ENCODE results near the gene NXPH4. TPM values are rescaled to one million over a fixed set of nuclear protein-coding genes. Genes with fewer than 3 reads are reported as not detected.

The NXPH4 gene
- total RNA-seq, 1 experiment from 2014 or later = 5.6 TPM

DNA sequence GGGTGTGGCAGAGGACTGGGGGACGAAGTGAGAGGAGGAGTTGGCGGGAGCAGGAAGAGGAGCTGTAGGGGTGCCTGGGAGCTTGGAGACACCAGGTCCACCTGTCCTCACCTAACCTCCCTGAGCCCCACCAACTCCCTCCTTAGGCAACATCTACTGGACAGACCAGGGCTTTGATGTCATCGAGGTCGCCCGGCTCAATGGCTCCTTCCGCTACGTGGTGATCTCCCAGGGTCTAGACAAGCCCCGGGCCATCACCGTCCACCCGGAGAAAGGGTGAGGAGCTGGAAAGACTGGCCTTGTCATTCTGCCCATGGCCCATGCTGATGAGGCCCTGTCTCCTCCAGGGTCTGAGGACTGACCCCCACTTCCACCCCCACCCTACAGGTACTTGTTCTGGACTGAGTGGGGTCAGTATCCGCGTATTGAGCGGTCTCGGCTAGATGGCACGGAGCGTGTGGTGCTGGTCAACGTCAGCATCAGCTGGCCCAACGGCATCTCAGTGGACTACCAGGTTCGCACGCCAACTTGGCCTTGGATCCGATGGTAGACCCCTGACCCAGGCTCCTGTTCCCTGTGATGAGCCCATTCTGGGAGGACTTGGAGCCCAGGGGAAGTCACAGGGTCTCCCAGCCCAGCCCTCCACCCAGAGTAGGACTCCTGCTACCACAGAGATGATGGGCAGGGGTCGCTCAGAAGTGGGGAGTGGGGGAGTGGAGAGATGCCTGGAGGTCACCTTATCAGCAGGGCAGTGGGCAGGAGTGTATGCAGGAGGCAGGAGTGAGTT, 32.5 kb upstream of the NXPH4 start:
- no peak for DNase-seq (ENCODE audit: low spot score)

DNA sequence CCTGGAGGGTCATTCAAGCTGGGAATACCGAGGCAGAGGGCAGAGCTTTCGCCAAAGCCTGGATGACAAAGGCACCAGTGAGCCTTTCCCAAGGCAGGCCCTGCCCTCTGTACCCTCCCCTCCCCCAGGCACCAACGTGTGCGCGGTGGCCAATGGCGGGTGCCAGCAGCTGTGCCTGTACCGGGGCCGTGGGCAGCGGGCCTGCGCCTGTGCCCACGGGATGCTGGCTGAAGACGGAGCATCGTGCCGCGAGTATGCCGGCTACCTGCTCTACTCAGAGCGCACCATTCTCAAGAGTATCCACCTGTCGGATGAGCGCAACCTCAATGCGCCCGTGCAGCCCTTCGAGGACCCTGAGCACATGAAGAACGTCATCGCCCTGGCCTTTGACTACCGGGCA, 31.2 kb upstream of the NXPH4 start:
- no peak for DNase-seq (ENCODE audit: low spot score)

DNA sequence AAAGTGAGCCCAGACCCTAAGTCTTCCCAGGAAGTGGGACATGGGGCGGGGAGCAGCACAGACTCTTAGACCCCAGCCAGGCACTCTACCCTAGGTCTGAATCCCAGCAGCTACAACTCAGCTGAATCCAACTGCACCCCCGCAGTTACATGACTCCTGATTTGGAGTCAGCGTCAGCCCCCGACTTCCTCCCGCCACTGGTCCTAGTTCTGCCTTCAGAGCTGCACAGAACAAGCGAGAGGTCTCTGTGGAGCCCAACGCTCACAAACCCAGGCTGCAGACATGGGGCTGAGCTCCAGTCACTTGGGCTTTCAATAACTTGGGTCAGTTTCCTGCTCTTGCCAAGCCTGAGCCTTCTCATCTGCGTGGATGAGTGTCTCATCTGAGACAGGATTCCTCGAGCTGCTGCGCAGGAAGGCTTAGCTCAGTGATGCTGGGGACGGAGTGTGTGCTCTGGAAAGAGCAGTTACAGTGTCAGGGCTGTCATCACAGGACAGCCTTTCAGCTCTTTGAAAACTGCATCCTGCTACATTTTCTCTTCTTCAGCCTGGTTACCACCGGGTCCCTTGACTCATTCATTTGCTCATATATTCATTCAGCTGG, 30.6 kb upstream of the NXPH4 start:
- DNase-seq (ENCODE audit: low spot score) = no peak

DNA sequence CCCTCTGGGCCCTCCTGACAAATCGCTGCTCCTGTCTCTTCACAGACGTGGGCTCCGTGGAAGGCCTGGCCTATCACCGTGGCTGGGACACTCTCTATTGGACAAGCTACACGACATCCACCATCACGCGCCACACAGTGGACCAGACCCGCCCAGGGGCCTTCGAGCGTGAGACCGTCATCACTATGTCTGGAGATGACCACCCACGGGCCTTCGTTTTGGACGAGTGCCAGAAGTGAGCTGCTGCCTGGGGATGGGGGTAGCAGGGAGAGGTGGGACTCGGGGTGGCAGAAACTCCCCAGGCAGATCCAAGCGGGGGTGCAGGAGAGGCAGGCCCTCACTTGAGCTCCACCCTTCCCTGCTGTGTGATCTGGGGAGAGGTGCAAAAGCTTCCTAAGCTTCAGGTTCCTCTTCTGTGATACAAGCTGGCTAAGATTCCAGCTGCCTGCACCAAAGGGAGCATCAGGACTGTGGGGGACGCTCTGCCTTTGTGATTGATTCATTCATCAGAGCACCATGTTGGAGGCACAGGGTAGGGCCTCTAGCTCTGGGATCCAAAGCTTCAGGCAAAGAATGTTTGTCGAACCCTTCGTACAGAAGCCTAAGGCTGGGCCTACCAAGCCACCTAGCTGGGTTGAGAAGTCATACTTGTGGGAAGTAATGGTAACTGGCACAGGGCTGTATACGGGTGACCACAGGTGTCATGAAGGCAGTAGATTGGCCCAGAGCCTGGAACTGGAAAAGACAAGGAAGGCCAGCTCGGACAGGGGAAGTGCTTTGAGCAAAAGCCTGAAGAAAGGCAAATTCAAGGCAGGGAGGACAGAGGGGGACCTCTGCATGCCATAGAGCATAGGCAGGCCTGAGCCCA, 29.1 kb upstream of the NXPH4 start:
- DNase-seq (ENCODE audit: low spot score) = no peak

DNA sequence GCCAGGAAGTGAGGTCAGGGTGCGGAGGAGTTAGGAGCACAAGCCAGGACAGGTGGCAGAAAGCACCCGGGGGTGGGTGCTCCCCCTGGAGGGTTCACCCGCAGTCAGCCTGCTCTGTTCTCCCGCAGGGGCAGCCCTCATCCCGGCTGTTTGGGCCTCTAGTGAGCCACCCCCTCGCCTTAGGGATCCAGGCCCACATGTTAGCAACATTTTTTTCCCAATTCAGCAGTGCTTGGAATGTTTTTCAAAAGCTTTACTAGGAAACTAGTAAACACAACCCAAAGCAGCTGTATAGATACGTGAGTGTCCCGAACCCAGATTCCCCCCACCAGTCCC, 28.5 kb upstream of the NXPH4 start:
- no peak for DNase-seq (ENCODE audit: low spot score)

DNA sequence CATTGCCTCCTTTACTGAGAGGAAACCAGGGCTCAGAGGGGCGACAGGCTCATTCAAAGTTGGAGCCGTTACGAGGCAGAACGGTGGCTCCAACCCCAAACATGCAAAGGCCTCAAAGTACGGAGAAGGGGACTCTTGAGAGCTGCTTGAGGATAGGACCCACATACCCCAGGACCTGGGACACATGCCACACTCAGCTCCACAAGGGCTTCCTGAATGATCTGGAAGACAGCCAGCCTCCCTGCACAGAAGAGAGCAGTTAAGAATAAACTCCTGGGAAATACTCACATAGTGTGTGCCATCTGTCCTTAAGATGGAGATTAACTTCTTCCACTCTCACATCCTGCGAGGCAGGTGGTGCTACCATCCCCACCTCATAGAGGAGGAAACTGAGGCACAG, 26.6 kb upstream of the NXPH4 start:
- DNase-seq (ENCODE audit: low spot score) = no peak

DNA sequence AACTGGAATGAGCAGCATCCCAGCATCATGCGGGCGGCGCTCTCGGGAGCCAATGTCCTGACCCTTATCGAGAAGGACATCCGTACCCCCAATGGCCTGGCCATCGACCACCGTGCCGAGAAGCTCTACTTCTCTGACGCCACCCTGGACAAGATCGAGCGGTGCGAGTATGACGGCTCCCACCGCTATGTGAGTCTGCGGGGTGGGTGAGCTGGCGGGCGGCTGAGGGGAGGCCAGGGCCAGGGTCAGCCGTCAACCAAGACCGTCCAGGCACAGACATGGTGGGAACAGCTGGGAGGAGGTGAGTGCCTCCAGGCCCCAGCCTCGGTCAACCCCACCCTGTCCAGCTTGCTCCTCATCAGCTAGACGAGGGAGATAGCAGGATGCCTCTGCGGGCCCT, 25.8 kb upstream of the NXPH4 start:
- no peak for DNase-seq (ENCODE audit: low spot score)

DNA sequence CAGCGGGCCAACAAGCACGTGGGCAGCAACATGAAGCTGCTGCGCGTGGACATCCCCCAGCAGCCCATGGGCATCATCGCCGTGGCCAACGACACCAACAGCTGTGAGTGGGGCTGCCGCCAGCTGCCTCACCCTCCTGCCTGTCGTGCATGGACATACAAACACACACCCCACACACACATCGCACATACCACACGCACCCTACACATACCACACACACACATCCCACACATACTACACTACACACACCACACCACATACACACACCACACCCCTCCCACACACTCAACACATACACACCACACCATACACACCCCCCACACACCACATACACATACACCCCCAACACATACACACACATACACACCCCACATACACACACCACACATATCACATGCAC, 25.2 kb upstream of the NXPH4 start:
- DNase-seq (ENCODE audit: low spot score) = no peak

DNA sequence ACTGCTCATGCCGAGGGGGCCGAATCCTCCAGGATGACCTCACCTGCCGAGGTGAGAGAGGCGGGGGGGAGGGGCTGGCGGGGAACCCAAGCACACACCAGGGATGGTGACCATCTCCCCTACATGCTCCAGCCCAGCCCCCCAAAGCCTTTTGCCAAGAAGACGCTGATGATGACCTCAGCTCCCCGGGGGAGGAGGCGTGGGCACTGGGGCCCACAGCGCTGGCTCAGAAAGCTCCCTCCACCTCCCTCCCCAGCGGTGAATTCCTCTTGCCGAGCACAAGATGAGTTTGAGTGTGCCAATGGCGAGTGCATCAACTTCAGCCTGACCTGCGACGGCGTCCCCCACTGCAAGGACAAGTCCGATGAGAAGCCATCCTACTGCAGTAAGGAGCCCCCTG, 23.7 kb upstream of the NXPH4 start:
- DNase-seq (ENCODE audit: low spot score) = no peak

DNA sequence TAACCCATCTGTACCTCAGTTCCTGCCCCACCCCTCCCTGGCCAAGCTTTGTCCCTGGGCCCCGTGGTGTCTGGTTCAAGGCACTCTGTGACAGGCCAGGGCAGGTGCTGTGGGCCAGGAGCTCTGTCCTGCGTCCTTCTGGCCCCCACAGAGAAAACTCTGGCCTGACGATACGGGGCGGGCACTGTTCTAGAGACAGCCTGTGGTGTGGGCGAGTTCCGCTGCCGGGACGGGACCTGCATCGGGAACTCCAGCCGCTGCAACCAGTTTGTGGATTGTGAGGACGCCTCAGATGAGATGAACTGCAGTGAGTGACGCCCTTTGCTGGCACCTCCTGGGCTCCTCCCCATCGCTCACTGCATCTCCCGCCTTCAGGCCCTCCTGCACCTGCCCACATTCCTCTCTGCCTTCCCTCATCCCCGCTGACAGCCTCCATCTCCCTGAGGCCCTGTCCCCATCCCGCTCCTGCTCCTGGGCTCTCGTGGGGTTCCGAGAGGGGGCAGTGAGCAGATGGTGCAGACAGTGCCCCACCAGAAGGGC, 22.8 kb upstream of the NXPH4 start:
- no peak for DNase-seq (ENCODE audit: low spot score)

DNA sequence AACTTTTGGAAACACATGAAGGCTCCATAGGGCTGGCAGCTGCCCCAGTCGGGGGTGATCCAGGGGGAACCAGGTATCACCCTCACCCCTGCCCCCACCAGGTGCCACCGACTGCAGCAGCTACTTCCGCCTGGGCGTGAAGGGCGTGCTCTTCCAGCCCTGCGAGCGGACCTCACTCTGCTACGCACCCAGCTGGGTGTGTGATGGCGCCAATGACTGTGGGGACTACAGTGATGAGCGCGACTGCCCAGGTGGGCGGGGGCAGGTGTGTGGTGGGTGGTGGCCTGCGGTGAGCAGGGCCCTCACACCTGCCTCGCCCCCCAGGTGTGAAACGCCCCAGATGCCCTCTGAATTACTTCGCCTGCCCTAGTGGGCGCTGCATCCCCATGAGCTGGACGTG, 22.3 kb upstream of the NXPH4 start:
- no peak for DNase-seq (ENCODE audit: low spot score)

DNA sequence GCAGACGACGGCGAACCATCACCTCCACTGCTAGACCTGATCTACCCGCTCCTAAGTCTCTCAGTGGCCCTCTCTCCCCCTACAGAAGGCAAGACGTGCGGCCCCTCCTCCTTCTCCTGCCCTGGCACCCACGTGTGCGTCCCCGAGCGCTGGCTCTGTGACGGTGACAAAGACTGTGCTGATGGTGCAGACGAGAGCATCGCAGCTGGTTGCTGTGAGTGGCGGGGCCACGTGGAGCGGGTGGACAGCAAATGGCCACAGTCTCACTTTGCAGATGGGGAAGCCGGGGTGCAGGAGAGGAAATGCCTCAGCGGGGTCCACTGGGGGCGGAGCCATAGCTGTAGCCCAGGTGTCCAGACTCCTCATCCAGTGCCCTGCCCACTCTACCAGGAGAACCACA, 21.4 kb upstream of the NXPH4 start:
- DNase-seq (ENCODE audit: low spot score) = no peak

DNA sequence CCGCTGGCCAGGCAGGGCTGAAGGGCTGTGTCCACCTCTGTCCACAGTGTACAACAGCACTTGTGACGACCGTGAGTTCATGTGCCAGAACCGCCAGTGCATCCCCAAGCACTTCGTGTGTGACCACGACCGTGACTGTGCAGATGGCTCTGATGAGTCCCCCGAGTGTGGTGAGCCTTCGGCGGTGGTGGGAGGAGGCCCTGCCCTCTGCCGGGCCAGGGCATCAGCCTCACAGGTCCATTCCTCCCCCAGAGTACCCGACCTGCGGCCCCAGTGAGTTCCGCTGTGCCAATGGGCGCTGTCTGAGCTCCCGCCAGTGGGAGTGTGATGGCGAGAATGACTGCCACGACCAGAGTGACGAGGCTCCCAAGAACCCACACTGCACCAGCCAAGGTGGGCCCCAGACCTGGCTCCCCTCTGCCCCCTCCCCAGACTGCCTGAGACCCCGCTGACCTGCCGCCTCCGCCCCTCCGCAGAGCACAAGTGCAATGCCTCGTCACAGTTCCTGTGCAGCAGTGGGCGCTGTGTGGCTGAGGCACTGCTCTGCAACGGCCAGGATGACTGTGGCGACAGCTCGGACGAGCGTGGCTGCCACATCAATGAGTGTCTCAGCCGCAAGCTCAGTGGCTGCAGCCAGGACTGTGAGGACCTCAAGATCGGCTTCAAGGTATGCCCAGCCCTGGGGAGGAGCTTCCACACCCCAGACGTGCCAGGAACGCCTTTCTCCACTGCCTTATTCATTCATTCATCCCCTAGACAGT, 20.8 kb upstream of the NXPH4 start:
- DNase-seq (ENCODE audit: low spot score) = no peak

DNA sequence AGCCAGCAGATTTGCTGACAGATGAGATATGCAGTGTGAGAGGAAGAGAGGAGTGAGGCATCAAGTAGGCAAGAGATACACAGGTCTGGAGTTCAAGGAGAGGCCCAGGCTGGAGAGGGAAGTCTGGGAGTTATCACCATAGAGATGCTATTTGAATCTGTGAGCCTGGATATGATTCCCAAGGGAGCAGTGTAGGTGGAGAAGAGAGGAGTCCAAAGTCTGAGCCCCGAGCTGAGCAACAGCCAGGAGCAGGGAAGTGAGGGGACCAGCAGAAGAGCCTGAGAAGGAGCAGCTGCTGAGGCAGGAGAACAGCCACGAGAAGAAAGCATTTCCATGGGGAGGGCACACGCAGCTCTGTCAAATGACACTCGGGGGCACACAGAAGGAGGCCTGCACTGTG, 20.2 kb upstream of the NXPH4 start:
- DNase-seq (ENCODE audit: low spot score) = no peak

DNA sequence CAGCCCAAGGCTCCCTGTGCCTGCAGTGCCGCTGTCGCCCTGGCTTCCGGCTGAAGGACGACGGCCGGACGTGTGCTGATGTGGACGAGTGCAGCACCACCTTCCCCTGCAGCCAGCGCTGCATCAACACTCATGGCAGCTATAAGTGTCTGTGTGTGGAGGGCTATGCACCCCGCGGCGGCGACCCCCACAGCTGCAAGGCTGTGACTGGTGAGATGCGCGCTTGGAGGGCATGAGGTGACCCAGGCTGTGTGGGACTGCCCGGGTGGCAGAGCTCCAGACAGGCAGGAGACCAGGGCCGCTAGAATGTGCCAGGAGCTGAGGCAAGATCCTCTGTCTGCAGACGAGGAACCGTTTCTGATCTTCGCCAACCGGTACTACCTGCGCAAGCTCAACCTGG, 19.6 kb upstream of the NXPH4 start:
- DNase-seq (ENCODE audit: low spot score) = no peak

DNA sequence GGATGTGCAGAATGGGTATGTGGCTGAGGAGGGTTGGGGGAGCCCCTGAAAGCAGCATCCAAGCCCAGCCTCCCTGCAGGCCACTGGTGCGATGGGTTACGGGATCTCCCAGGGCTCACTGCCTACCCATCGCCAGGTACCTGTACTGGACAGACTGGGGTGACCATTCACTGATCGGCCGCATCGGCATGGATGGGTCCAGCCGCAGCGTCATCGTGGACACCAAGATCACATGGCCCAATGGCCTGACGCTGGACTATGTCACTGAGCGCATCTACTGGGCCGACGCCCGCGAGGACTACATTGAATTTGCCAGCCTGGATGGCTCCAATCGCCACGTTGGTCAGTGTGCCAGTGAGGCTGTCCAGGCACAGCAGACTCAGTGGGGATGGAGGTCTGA, 18.3 kb upstream of the NXPH4 start:
- DNase-seq (ENCODE audit: low spot score) = no peak

DNA sequence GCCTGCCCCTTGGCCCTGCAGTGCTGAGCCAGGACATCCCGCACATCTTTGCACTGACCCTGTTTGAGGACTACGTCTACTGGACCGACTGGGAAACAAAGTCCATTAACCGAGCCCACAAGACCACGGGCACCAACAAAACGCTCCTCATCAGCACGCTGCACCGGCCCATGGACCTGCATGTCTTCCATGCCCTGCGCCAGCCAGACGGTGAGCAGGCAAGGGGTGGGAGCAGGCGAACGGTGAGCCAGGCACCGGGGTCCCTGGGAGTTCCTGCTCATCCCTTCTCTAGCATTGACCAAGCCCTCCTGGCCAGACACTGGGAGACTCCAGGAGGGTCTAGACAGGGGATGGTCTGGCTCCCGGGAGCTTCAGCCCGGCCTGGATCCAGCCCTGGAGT, 17.4 kb upstream of the NXPH4 start:
- no peak for DNase-seq (ENCODE audit: low spot score)

DNA sequence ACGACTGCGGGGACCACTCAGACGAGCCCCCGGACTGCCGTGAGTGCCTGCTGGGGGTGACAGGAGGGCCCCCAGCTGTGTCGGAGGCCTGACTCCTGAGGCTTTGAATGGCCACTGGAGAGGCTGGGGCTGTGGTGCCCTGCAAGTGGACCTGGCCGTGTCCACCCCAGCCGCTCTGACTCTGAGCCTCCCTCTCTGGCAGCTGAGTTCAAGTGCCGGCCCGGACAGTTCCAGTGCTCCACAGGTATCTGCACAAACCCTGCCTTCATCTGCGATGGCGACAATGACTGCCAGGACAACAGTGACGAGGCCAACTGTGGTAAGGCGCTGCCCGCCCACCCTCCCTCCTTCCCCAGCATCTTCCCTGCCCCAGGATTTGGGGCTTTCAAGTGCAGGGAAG, 16.1 kb upstream of the NXPH4 start:
- no peak for DNase-seq (ENCODE audit: low spot score)

DNA sequence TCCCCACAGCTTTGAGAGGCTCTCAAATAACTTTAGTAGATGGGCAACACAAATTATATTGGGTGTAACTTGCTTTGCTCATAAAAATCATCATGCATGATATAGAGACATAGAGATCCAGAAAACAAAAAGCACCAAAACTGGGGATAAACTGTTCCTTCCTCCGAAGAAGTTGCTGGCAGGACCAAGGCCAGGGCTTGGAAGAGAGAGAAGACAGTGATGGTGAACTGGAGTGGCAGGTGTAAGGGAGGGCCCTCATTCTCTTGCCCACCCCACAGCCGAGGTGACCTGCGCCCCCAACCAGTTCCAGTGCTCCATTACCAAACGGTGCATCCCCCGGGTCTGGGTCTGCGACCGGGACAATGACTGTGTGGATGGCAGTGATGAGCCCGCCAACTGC, 15.4 kb upstream of the NXPH4 start:
- no peak for DNase-seq (ENCODE audit: low spot score)

DNA sequence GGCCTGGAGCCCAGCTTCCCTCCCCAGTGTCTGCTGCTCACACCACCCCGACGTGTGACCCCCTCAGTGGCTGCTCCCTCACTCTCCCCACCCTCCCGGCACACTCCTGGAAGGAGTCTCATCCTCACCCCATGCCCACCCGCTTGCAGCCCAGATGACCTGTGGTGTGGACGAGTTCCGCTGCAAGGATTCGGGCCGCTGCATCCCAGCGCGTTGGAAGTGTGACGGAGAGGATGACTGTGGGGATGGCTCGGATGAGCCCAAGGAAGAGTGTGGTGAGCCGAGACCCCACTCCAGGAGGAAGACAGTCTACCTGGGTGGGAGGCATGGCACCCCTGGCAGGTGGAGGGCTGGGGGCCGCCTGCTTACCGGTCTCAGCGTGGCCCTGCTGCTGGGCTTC, 15.0 kb upstream of the NXPH4 start:
- DNase-seq (ENCODE audit: low spot score) = no peak

DNA sequence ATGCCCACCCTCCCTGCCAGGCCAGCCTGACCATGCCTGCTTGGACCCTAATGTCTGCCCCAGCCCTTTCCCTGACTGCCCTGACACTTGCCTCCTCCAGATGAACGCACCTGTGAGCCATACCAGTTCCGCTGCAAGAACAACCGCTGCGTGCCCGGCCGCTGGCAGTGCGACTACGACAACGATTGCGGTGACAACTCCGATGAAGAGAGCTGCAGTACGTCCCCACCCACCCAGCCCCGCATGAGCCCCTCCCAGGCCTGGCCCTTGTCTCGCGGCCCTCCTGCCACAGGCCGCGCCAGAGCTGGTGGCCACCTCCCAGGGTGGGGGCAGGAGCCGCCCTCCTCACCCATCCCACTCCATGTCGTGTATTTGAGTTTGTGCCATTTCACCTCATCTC, 14.3 kb upstream of the NXPH4 start:
- no peak for DNase-seq (ENCODE audit: low spot score)

DNA sequence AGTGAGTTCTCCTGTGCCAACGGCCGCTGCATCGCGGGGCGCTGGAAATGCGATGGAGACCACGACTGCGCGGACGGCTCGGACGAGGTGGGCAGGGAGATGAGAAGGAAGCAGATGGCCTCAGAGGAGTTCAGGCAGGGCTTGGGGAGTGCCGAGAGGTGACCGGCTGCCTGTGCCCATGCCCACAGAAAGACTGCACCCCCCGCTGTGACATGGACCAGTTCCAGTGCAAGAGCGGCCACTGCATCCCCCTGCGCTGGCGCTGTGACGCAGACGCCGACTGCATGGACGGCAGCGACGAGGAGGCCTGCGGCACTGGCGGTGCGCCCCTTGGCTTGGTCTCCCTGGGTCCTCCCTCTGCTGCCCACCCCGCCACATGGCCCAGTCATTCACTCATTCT, 13.4 kb upstream of the NXPH4 start:
- no peak for DNase-seq (ENCODE audit: low spot score)
